ENCODE data around the gene SLC38A5.
"Not testable (repeated sequence)": the region's sequence is repeated elsewhere in the genome, so short reads cannot be mapped to it uniquely, and the experiment has no call there.

Gene SLC38A5

GRCh38 chrX:48467281-48467761 is 2.7 kb downstream of the SLC38A5 start:
- DNase-seq = no peak

- DNase-seq = no peak
These were observed 3.4 kb downstream of the SLC38A5 start for GRCh38 chrX:48466696-48467095.

- no peak for DNase-seq
These were observed 4.6 kb downstream of the SLC38A5 start for GRCh38 chrX:48465336-48465933.

- DNase-seq = no peak
These were observed 8.2 kb downstream of the SLC38A5 start for GRCh38 chrX:48461830-48462229.

GRCh38 chrX:48460606-48461005 is 9.5 kb downstream of the SLC38A5 start:
- DNase-seq = no peak

GRCh38 chrX:48460031-48460430 is 10.0 kb downstream of the SLC38A5 start:
- DNase-seq = no peak

GRCh38 chrX:48459483-48459882 is 10.6 kb downstream of the SLC38A5 start:
- no peak for DNase-seq

- DNase-seq = no peak
These were observed 11.3 kb downstream of the SLC38A5 start for GRCh38 chrX:48458711-48459110.

- no peak for DNase-seq
These were observed 13.3 kb downstream of the SLC38A5 start for GRCh38 chrX:48456628-48457331.

- DNase-seq = no peak
These were observed 18.4 kb downstream of the SLC38A5 start for GRCh38 chrX:48451708-48452107.

GRCh38 chrX:48450076-48450475 is 20.0 kb downstream of the SLC38A5 start:
- no peak for DNase-seq

- DNase-seq = not testable (repeated sequence)
These were observed 22.9 kb downstream of the SLC38A5 start for GRCh38 chrX:48447201-48447600.

GRCh38 chrX:48433713-48434112 is 36.3 kb downstream of the SLC38A5 start:
- not testable (repeated sequence) for DNase-seq

- not testable (repeated sequence) for DNase-seq
These were observed 39.9 kb downstream of the SLC38A5 start for GRCh38 chrX:48430166-48430565.

GRCh38 chrX:48429606-48430005 is 40.5 kb downstream of the SLC38A5 start:
- DNase-seq = not testable (repeated sequence)

GRCh38 chrX:48427027-48427716 is 42.9 kb downstream of the SLC38A5 start:
- DNase-seq = not testable (repeated sequence)

- not testable (repeated sequence) for DNase-seq
These were observed 58.2 kb downstream of the SLC38A5 start, which contains the start of gene SSX4B for GRCh38 chrX:48411860-48412259. Gene SSX4B (minus strand): TSS chrX:48411960. CDS start chrX:48411372, 588 bp downstream.
